ENCODE data around the gene GALNS. TPM values are rescaled to one million over a fixed set of nuclear protein-coding genes. Genes with fewer than 3 reads are reported as not detected.
A peak's percentile ranks its signal among the peaks of the same experiment; 100 is the strongest.

GALNS gene
- total RNA-seq, 1 donor from 2014 or later: 62.2 TPM

GRCh38 chr16:88859381-88860091, 2.8 kb upstream of the GALNS start:
- TF ChIP-seq, protein P1, sequence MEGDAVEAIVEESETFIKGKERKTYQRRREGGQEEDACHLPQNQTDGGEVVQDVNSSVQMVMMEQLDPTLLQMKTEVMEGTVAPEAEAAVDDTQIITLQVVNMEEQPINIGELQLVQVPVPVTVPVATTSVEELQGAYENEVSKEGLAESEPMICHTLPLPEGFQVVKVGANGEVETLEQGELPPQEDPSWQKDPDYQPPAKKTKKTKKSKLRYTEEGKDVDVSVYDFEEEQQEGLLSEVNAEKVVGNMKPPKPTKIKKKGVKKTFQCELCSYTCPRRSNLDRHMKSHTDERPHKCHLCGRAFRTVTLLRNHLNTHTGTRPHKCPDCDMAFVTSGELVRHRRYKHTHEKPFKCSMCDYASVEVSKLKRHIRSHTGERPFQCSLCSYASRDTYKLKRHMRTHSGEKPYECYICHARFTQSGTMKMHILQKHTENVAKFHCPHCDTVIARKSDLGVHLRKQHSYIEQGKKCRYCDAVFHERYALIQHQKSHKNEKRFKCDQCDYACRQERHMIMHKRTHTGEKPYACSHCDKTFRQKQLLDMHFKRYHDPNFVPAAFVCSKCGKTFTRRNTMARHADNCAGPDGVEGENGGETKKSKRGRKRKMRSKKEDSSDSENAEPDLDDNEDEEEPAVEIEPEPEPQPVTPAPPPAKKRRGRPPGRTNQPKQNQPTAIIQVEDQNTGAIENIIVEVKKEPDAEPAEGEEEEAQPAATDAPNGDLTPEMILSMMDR (IDR thresholded peaks at IDR 0.05): no peak
- DNase-seq (ENCODE audit: low spot score in 2 of 2): no peak
- H3K27me3 ChIP-seq: no peaks in the 10 kb centered on the region
- peaks cover 40 to 44% of the 10 kb centered on the region in 2 donors for H3K36me3 ChIP-seq
- H3K4me3 ChIP-seq: no peak overlapping the region
- no peak overlapping the region for H3K27ac ChIP-seq
- H3K9me3 ChIP-seq: no peaks in the 10 kb centered on the region
- peaks cover 13 to 14% of the 10 kb centered on the region in 2 donors for H3K4me1 ChIP-seq
- intact Hi-C loops (cut with DNase I): loop anchor here (5.0 kb wide), 2 partner anchors 197 to 407 kb away; partner anchors contain the start of genes MVD and ZFPM1

- intact Hi-C loops (cut with DNase I): loop anchor here (1.0 to 5.0 kb wide), 7 partner anchors 47 to 633 kb away; partner anchors contain the start of genes ANKRD11, APRT, CTU2 and MVD
- TF ChIP-seq, protein P1 (IDR thresholded peaks at IDR 0.05): peak in 2 of 3 experiments; percentile 40 to 55
- Histone ChIP-seq H3K4me3 (peak overlapping the region; percentile 64 to 87), H3K27me3 (no peaks in the 10 kb centered on the region), H3K4me1 (peaks cover 13 to 14% of the 10 kb centered on the region in 2 donors), H3K27ac (no peak overlapping the region), H3K36me3 (peaks cover 38% of the 10 kb centered on the region in 2 donors), H3K9me3 (no peaks in the 10 kb centered on the region)
- DNase-seq (ENCODE audit: low spot score in 2 of 2): peak in 1 of 2 donors; percentile 80
These were observed 1.1 kb upstream of the GALNS start for GRCh38 chr16:88857728-88858339.

- peak in 1 of 2 donors; percentile 67 for DNase-seq (ENCODE audit: low spot score in 2 of 2)
These were observed 472 bp downstream of the GALNS start for GRCh38 chr16:88856122-88856827.

GRCh38 chr16:88855736-88856121, 1.0 kb downstream of the GALNS start:
- Histone ChIP-seq H3K9me3 (no peaks in the 10 kb centered on the region), H3K4me3 (peak overlapping the region; percentile 64 to 87), H3K27me3 (no peaks in the 10 kb centered on the region), H3K27ac (no peak overlapping the region), H3K36me3 (peaks cover 17 to 22% of the 10 kb centered on the region in 2 donors), H3K4me1 (peaks cover 13 to 14% of the 10 kb centered on the region in 2 donors)
- intact Hi-C loops (cut with DNase I): loop anchor here (1.0 to 5.0 kb wide), 7 partner anchors 71 to 635 kb away; partner anchors contain the start of genes ANKRD11, CTU2, MVD and PIEZO1
- DNase-seq (ENCODE audit: low spot score in 2 of 2): no peak
- TF ChIP-seq, protein P1 (IDR thresholded peaks at IDR 0.05): no peak

More at GRCh38 chr16:88856122-88856827, 472 bp downstream of the GALNS start:
- intact Hi-C loops (cut with DNase I): loop anchor here (1.0 to 5.0 kb wide), 7 partner anchors 71 to 635 kb away; partner anchors contain the start of genes ANKRD11, CTU2, MVD and PIEZO1
- H3K27me3 ChIP-seq: no peaks in the 10 kb centered on the region
- peaks cover 22 to 27% of the 10 kb centered on the region in 2 donors for H3K36me3 ChIP-seq
- TF ChIP-seq, protein P1 (IDR thresholded peaks at IDR 0.05): no peak
- peaks cover 13 to 14% of the 10 kb centered on the region in 2 donors for H3K4me1 ChIP-seq
- H3K4me3 ChIP-seq: peak overlapping the region; percentile 64 to 87
- H3K27ac ChIP-seq: peak overlapping the region; percentile 54 to 66
- H3K9me3 ChIP-seq: no peaks in the 10 kb centered on the region

DNA sequence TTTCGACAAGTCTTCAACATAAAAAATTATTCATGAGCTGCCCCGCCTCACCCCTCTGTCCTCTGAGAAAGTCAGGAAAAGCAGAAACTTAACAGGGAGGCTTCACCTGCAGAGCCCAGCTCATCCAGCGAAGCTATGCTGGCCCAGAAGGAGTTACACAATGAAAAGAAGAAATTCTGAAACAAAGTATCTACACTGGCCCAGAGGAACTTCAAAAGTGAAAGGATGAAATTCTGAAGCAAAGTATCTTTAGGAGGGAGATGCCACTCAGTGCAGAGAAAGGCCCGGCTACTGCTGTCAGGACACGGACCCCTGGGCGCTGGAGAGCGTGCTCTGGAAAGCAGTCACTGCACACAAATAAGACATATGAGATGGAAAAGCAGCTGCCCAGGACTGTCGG, 1.6 kb downstream of the GALNS start:
- TF ChIP-seq, protein P1 (IDR thresholded peaks at IDR 0.05): no peak
- intact Hi-C loops (cut with DNase I): loop anchor here (5.0 kb wide), 2 partner anchors 193 to 403 kb away; partner anchors contain the start of genes MVD and ZFPM1
- Histone ChIP-seq H3K36me3 (peaks cover 11 to 20% of the 10 kb centered on the region in 2 donors), H3K27me3 (no peaks in the 10 kb centered on the region), H3K4me1 (peaks cover 13 to 14% of the 10 kb centered on the region in 2 donors), H3K27ac (no peak overlapping the region), H3K4me3 (no peak overlapping the region), H3K9me3 (no peaks in the 10 kb centered on the region)
- DNase-seq (ENCODE audit: low spot score in 2 of 2): no peak

All from ascending aorta (tissue), 2 donors.